Adrenal gland (tissue), 19 donors: Measurements from ENCODE around the gene ENPP1. TPM values are rescaled to one million over a fixed set of nuclear protein-coding genes. Genes with fewer than 3 reads are reported as not detected.
A peak's percentile ranks its signal among the peaks of the same experiment; 100 is the strongest.

Source experiments
- DNase-seq, 7 donors: peaks; one replicate each; pipeline ENCODE4 v3.0.0-alpha.2; 2019 to 2020
- H3K27ac ChIP-seq, 5 donors: fragments of 200-600 bp; sonication (generic) in 4 of 5; 1 replicate in 3 of 5; 2 replicates in 2 of 5; pipeline versions ENCODE4 v1.5.1 to v1.8.0; 2016 to 2020; ENCODE audit warnings: mild to moderate bottlenecking in 1 of 5
- H3K27me3 ChIP-seq: fragments of 200-600 bp; 2 replicates; pipeline ENCODE4 v1.8.0; 2021
- H3K36me3 ChIP-seq, 2 donors: fragments of 200-600 bp; replicated peaks in 1 of 2; 1 replicate in 1 of 2; 2 replicates in 1 of 2; pipeline versions ENCODE4 v1.5.1 to v1.8.0; 2018 to 2022
- H3K4me1 ChIP-seq, 2 donors: fragments of 200-600 bp; replicated peaks in 1 of 2; 1 replicate in 1 of 2; 2 replicates in 1 of 2; pipeline versions ENCODE4 v1.5.1 to v1.8.0; 2018 to 2021
- H3K4me3 ChIP-seq, 4 donors: fragments of 200-600 bp; sonication (generic) in 3 of 4; one replicate each; pipeline ENCODE4 v1.5.1; 2016 to 2018
- H3K9me3 ChIP-seq, 3 donors: fragments of 200-600 bp; sonication (generic) in 1 of 3; replicated peaks in 1 of 3; 1 replicate in 2 of 3; 2 replicates in 1 of 3; pipeline versions ENCODE4 v1.5.1 to v1.8.0; 2016 to 2021
- CTCF ChIP-seq, 6 experiments: fragments of 450-650 bp in 4 of 6; fragments of 200-600 bp in 2 of 6; sonication (generic) in 1 of 6; IDR thresholded peaks; 1 replicate in 5 of 6; 2 replicates in 1 of 6; pipeline versions ENCODE4 v1.5.1 to v1.8.0; 2016 to 2021; ENCODE audit warnings: antibody characterized with exemption in 6 of 6, mild to moderate bottlenecking in 2 of 6, moderate library complexity in 1 of 6
- POLR2A ChIP-seq, 2 donors: fragments of 450-650 bp; IDR thresholded peaks; one replicate each; pipeline ENCODE4 v1.6.1; 2017; ENCODE audit warnings: antibody characterized with exemption in 2 of 2, mild to moderate bottlenecking in 2 of 2, moderate library complexity in 1 of 2
- WGBS, 4 donors: extraction: QIAGEN DNeasy Blood & Tissue Kit in 2 of 4; methylation state at CpG; one replicate each; pipeline versions ENCODE4 v1.1.5 to v1.1.7; 2013 to 2017; 5-methylcytosine and 5-hydroxymethylcytosine counted together
- intact Hi-C, 2 donors: fragments of 100-400 bp; cut with DNase I; formaldehyde crosslinking; loops; one replicate each; pipeline versions ENCODE4 v1.14.1 to v1.15.0; 2022 to 2023
- long read RNA-seq, 10 donors: library from polyadenylated mRNA in 3 of 10; unstranded in 2 of 10; stranded (forward) in 1 of 10; transcript quantifications; one replicate each; pipeline ENCODE4 v2.0.0 and lab custom pipeline, GENCODE V29; 2021 to 2026
- polyA plus RNA-seq, 3 donors: library from polyadenylated mRNA; stranded (reverse); fragments of 200-250 nt in 2 of 3; fragments of 350-450 nt in 1 of 3; fragmentation: Illumina TruSeq in 1 of 3; extraction: RNeasy Lipid Tissue Mini Kit (QIAGEN cat#74804) in 1 of 3; gene quantifications; one replicate each; pipeline ENCODE4 v1.2.3, GENCODE V29; 2013 to 2014
- total RNA-seq, 9 donors: library from RNA; depleted of rRNA in 4 of 9; stranded (reverse); fragments of >200 nt in 4 of 9; fragments of 120-200 nt in 1 of 9; fragmentation: NEBNext Ultra II Directional in 1 of 9; extraction: Animal tissue kit (Norgen Biotek cat#: 25700) in 1 of 9; gene quantifications; one replicate each; pipeline versions ENCODE4 v1.1.0 to v1.2.4, GENCODE V29; 2013 to 2023
- donor health status: healthy with polysubstance abuse.
- donor health status: Bipolar disorder and iron deficiency.
- donor health status: DM: yes; HTN: yes; CAD: no.
- donor health status: DM: no; HTN: no; CAD: no.
- donor health status: DM: no; HTN: no; CAD: no.
- donor health status: DM: yes; HTN: yes; CAD: no.

ENPP1 gene
- 10 to 100 TPM in 6 of 9 donors, 1 to 10 TPM in 3; 6.8 to 44.7 (median 18.8) TPM for total RNA-seq
- polyA plus RNA-seq = 1 to 10 TPM; 2.1 to 4.6 (median 4.5) TPM
- long read RNA-seq, donor 1 = 0 reads
- long read RNA-seq, donor 2 = 0 reads
- long read RNA-seq, donor 3, full-length matches to known transcripts = 1 of 1 reads
- long read RNA-seq, donor 3, partial matches to known transcripts = 0 of 1 reads
- long read RNA-seq, donor 3, other reads (novel, unspliced or antisense) = 0 of 1 reads
- long read RNA-seq, donor 4, partial matches to known transcripts = 0 of 4 reads
- long read RNA-seq, donor 4, other reads (novel, unspliced or antisense) = 4 of 4 reads
- long read RNA-seq, donor 5, full-length matches to known transcripts = 12 of 12 reads
- long read RNA-seq, donor 5, partial matches to known transcripts = 0 of 12 reads
- long read RNA-seq, donor 5, other reads (novel, unspliced or antisense) = 0 of 12 reads
- long read RNA-seq, donor 6, full-length matches to known transcripts = 2 of 3 reads
- long read RNA-seq, donor 6, partial matches to known transcripts = 0 of 3 reads
- long read RNA-seq, donor 6, other reads (novel, unspliced or antisense) = 1 of 3 reads
- long read RNA-seq, donor 7 = 0 reads
- long read RNA-seq, donor 8 = 0 reads
- long read RNA-seq, donor 9 = 0 reads
- long read RNA-seq, donor 10 = 0 reads

DNA sequence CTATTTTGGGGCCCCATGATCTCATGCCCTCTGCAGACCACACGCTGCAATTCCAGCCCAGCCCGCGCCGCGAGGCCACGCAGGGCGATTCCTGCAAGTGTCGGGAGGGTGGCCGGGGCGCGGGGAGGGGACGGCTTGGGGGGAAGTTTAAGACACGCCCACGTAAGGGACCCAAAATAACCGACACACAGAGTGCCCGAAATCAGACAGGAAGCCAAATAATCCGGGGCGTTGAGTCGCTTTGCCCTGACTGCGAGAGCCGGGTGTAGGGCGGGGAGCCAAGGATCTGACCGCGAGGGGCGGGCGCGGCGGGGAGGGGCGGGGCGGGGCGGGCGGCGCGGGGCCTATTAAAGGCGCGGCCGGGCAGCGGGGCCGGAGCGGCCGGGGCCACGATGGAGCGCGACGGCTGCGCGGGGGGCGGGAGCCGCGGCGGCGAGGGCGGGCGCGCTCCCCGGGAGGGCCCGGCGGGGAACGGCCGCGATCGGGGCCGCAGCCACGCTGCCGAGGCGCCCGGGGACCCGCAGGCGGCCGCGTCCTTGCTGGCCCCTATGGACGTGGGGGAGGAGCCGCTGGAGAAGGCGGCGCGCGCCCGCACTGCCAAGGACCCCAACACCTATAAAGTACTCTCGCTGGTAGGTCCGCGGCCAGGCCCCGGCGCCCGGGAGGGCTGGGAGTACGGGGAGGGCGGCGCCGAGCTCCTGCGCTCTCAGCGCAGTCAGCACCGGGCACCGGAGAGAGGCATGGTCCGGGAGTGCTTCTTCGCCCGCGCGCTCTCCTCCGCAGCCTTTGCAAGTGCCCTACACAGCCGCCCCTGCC lies at the start of gene ENPP1:
TSS of gene ENPP1 (plus strand) at position 377 of the 816 bp plus-strand sequence. CDS start at position 393, 16 bp downstream.
- Histone ChIP-seq H3K4me3 (peak within 1 kb of the TSS in 2 of 4 donors; percentile 37 to 84), H3K4me1 (peaks cover 8 to 24% of the 10 kb centered on the region in 2 donors), H3K27me3 (no peaks in the 10 kb centered on the region), H3K9me3 (no peaks in the 10 kb centered on the region), H3K27ac (peak within 1 kb of the TSS in 3 of 5 donors; percentile 43 to 86 (median 61)), H3K36me3 (no peaks in the 10 kb centered on the region)
- TF ChIP-seq POLR2A (IDR thresholded peaks at IDR 0.05) (peak; percentile 23 to 63), CTCF (IDR thresholded peaks at IDR 0.05) (peak; percentile 15 to 56 (median 35))
- DNase-seq = peak; percentile 71 to 86 (median 74)
- intact Hi-C loops = no loop called here
- 0 to 1% (median 0%) methylated on average over 9 to 99 of the region's 99 CpGs for WGBS, 4 donors

DNA sequence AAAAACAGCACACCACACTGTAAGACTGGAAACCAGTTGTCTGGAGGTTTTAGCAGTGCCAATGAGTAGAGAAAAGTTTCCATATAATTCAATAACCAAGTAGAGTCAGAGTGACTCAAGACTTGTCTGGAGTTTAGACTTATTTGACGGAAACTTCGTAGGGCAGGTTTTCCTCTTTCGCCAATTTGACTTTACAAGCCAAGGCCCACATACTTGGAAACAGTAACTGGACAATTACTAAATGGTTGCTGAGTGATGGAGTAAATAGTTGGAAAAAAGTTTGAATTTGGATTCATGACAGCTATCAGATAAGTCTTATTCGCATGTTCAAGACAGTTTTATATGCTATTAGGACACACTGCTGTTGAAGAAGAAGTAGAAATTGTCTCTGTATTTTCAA lies 48.9 kb upstream of the ENPP1 start:
- Histone ChIP-seq H3K4me3 (no peak overlapping the region), H3K9me3 (no peaks in the 10 kb centered on the region), H3K27ac (no peak overlapping the region), H3K4me1 (no peaks in the 10 kb centered on the region), H3K27me3 (no peaks in the 10 kb centered on the region), H3K36me3 (no peaks in the 10 kb centered on the region)
- TF ChIP-seq POLR2A (IDR thresholded peaks at IDR 0.05) (no peak), CTCF (IDR thresholded peaks at IDR 0.05) (no peak)
- intact Hi-C loops = no loop called here
- WGBS, 4 donors = 82 to 91% (median 89%) methylated on average over 4 of the region's 4 CpGs
- DNase-seq = no peak

DNA sequence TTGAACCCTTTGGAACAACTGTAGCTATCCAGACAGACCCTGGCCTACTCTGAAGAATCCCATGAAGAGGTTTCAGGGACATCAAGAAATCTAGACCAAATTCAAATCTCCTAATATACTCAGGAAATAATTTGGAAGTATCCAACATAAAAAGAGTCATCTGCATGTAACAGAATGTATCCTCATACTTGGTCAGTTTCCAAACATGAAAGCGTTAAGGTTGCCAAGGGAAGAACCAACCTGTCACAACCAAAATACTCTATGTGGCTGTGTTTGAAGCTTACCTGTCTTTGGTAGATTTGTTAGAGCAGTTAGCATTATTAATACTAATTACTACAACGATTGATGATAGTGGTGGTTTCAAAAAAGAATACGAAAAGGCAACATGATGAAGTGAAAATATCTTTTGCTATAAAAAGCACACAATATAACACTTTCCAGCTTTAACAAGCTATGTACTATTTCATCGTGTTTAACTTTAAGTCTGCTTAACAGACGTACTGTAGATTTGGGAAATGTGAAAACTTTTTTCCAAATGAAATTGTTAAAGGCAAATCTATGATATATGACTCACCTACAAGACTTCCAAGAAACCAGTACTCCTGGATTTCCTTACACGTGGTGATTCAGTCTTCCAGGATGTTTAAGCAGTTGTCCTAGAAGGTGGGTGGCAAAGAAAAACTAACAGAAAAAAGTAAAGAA lies 46.6 kb upstream of the ENPP1 start:
- TF ChIP-seq POLR2A (IDR thresholded peaks at IDR 0.05) (no peak), CTCF (IDR thresholded peaks at IDR 0.05) (no peak)
- H3K4me1 ChIP-seq = no peaks in the 10 kb centered on the region
- no peak overlapping the region for H3K4me3 ChIP-seq
- no peak for DNase-seq
- intact Hi-C loops = no loop called here
- WGBS, 4 donors = 71 to 86% (median 76%) methylated on average over 6 of the region's 6 CpGs
- H3K9me3 ChIP-seq = no peaks in the 10 kb centered on the region
- H3K36me3 ChIP-seq = no peaks in the 10 kb centered on the region
- no peak overlapping the region for H3K27ac ChIP-seq
- H3K27me3 ChIP-seq = no peaks in the 10 kb centered on the region
